K562 (cell line): Measurements from ENCODE around the gene CDYL. TPM values are rescaled to one million over a fixed set of nuclear protein-coding genes. Genes with fewer than 3 reads are reported as not detected.

Experiments used
- ATAC-seq: fragments of 200-7000 bp; cut with Tn5 transposase; 3 replicates; pipeline ENCODE4 v1.9.1; 2020; ENCODE audit warnings: moderate library complexity
- BruUV-seq: library from RNA; stranded (reverse); fragments of 400-500 nt; replicated peaks from 2 replicates; lab custom pipeline; 2021; lab: Mats Ljungman, UMichigan
- CTCF ChIA-PET: fragments of 300-600 bp; formaldehyde crosslinking; extraction: SDS; loops from one replicate; lab custom pipeline; 2021; ENCODE audit warnings: low intra/inter-chr PET ratio; lab: Yijun Ruan, JAX
- POLR2A ChIA-PET: fragments of 300-600, 350-650 bp; sonication (Branson Sonifier 250); formaldehyde crosslinking; extraction: SDS; loops from one replicate; lab custom pipeline; 2021; ENCODE audit warnings: antibody characterized with exemption, inconsistent platforms; lab: Yijun Ruan, JAX
- DNase-seq, 4 experiments: peaks; one replicate each; pipeline versions ENCODE4 v3.0.0 to v3.0.0-alpha.2; 2011 to 2018; ENCODE audit warnings: low spot score in 3 of 4, mixed read lengths in 3 of 4; ENCODE audit errors: extremely low read depth in 1 of 4
- FAIRE-seq: peaks from 2 replicates; lab custom pipeline; 2011; peaks lifted over from hg19 to GRCh38; lab: Jason Lieb, UNC
- H2AFZ ChIP-seq: 2 replicates; pipeline ENCODE4 v1.6.0; 2011; ENCODE audit warnings: low read depth, low read length, control low read depth, inconsistent platforms
- H3K27ac ChIP-seq: fragments of 200-600 bp; 3 replicates; pipeline ENCODE4 v1.8.0; 2011; ENCODE audit warnings: low read depth, mild to moderate bottlenecking, control low read depth, inconsistent platforms, low read length, moderate library complexity, mixed read lengths; ENCODE audit errors: extremely low read depth
- H3K27me3 ChIP-seq, 2 experiments: fragments of 300-600 bp in 1 of 2; 2 replicates in 1 of 2; 3 replicates in 1 of 2; pipeline versions ENCODE4 v1.6.0 to v1.8.0; 2011; ENCODE audit warnings: inconsistent platforms in 2 of 2, low read length in 2 of 2, mild to moderate bottlenecking in 1 of 2, mixed read lengths in 1 of 2, moderate library complexity in 1 of 2; ENCODE audit not compliant: control insufficient read depth in 2 of 2, insufficient read depth in 2 of 2
- H3K36me3 ChIP-seq: fragments of 300-600 bp; 3 replicates; pipeline ENCODE4 v1.8.0; 2011; ENCODE audit warnings: mild to moderate bottlenecking, low read length, inconsistent platforms; ENCODE audit not compliant: control insufficient read depth, insufficient read depth
- H3K4me1 ChIP-seq, 2 experiments: fragments of 200-600 bp in 1 of 2; replicated peaks in 1 of 2; 2 replicates in 1 of 2; 3 replicates in 1 of 2; pipeline versions ENCODE4 v1.5.1 to v1.8.0; 2011; ENCODE audit warnings: inconsistent platforms in 2 of 2, low read length in 2 of 2, mild to moderate bottlenecking in 1 of 2, mixed read lengths in 1 of 2, moderate library complexity in 1 of 2; ENCODE audit not compliant: control insufficient read depth in 2 of 2, insufficient read depth in 2 of 2
- H3K4me2 ChIP-seq: 2 replicates; pipeline ENCODE4 v1.6.1; 2011; ENCODE audit warnings: low read length, control low read depth, inconsistent platforms, mixed read lengths; ENCODE audit not compliant: insufficient read depth
- H3K4me3 ChIP-seq: fragments of 200-600 bp; sonication (generic), shearing (Covaris generic); 2 replicates; pipeline ENCODE4 v1.5.1; 2016; ENCODE audit warnings: control low read depth, inconsistent platforms
- H3K79me2 ChIP-seq: fragments of 200-600 bp; 3 replicates; pipeline ENCODE4 v1.8.0; 2011; ENCODE audit warnings: low read length, inconsistent platforms; ENCODE audit not compliant: control insufficient read depth, insufficient read depth
- H3K9ac ChIP-seq, 2 experiments: 2 replicates each; pipeline versions ENCODE4 v1.6.0 to v1.6.1; 2011; ENCODE audit warnings: low read depth in 2 of 2, low read length in 2 of 2, control low read depth in 1 of 2, inconsistent platforms in 1 of 2, mild to moderate bottlenecking in 1 of 2, mixed read lengths in 1 of 2; ENCODE audit not compliant: insufficient read depth in 1 of 2
- H3K9me1 ChIP-seq: one replicate; pipeline ENCODE4 v1.6.0; 2011; ENCODE audit warnings: inconsistent platforms, mild to moderate bottlenecking, low read length, moderate library complexity; ENCODE audit not compliant: control insufficient read depth, insufficient read depth
- H3K9me3 ChIP-seq: replicated peaks from 2 replicates; pipeline ENCODE4 v1.5.1; 2011; ENCODE audit warnings: low read depth, low read length, inconsistent platforms; ENCODE audit not compliant: control insufficient read depth, insufficient read depth
- H4K20me1 ChIP-seq: replicated peaks from 2 replicates; pipeline ENCODE4 v1.6.1; 2011; ENCODE audit warnings: low read length, inconsistent platforms, mixed read lengths; ENCODE audit not compliant: control insufficient read depth, insufficient read depth
- MED1 ChIP-seq: sonication (generic); formaldehyde crosslinking; IDR thresholded peaks from 2 replicates; pipeline ENCODE4 v1.8.1; 2023; ENCODE audit warnings: missing genetic modification reagents, borderline replicate concordance
- MTA3 ChIP-seq: fragments of 450-650 bp; formaldehyde crosslinking; IDR thresholded peaks from 2 replicates; pipeline ENCODE4 v1.6.1; 2017; ENCODE audit warnings: mild to moderate bottlenecking, borderline replicate concordance
- RNF2 ChIP-seq: sonication (generic); IDR thresholded peaks from 2 replicates; pipeline ENCODE4 v1.6.1; 2016
- SIN3B ChIP-seq: fragments of 450-650 bp; IDR thresholded peaks from 2 replicates; pipeline ENCODE4 v1.6.1; 2017; ENCODE audit warnings: low read depth, mild to moderate bottlenecking, moderate library complexity
- WGBS: fragments of 100-300 bp; shearing (Covaris generic); methylation state at CpG from one replicate; pipeline ENCODE4 v1.1.6; 2016; ENCODE audit warnings: low coverage, mixed read lengths; ENCODE audit not compliant: insufficient coverage; ENCODE audit errors: missing lambda C conversion rate; 5-methylcytosine and 5-hydroxymethylcytosine counted together
- in situ Hi-C: fragments of 300-500 bp; cut with MboI; formaldehyde crosslinking; loops from 4 replicates; pipeline ENCODE4 v1.15.0; 2018; ENCODE audit warnings: inconsistent platforms, mixed read lengths
- intact Hi-C: fragments of 100-400 bp; cut with micrococcal nuclease; formaldehyde crosslinking; loops from 2 replicates; pipeline ENCODE4 v1.14.2; 2022
- polyA plus RNA-seq, 8 experiments: library from polyadenylated mRNA; depleted of rRNA in 4 of 8; stranded (reverse) in 5 of 8; unstranded in 3 of 8; fragments of >200 nt; fragmentation: Nextera tagmentation in 2 of 8; fragmentation: Illumina TruSeq in 1 of 8; extraction: Ambion mirVana in 2 of 8; extraction: Trizol in 1 of 8; gene quantifications; 2 replicates each; pipeline versions ENCODE4 v1.2.1 to v1.2.3, GENCODE V29; 2011 to 2014; ENCODE audit warnings: inconsistent platforms in 1 of 8, missing spikeins in 1 of 8
- total RNA-seq, 7 experiments: library from RNA; depleted of rRNA in 6 of 7; stranded (reverse); fragments of >200 nt in 6 of 7; fragmentation: Illumina TruSeq in 2 of 7; extraction: Trizol in 2 of 7; gene quantifications; 2 replicates each; pipeline versions ENCODE4 v1.2.1 to v1.2.3, GENCODE V29; 2011 to 2021; ENCODE audit warnings: low replicate concordance in 1 of 7
- TF ChIP-seq, protein P1 (sequence below): fragments of 450-650 bp; IDR thresholded peaks from 2 replicates; pipeline ENCODE4 v1.6.1; 2016; ENCODE audit warnings: antibody characterized with exemption
- TF ChIP-seq, protein P2 (sequence below): fragments of 250-450 bp; sonication (Bioruptor Pico); IDR thresholded peaks from 2 replicates; pipeline ENCODE4 v1.4.0; 2020

Gene CDYL
- total and polyA plus RNA-seq, 9 of the 15 experiments (the other 6 are each of a cell fraction or from before 2014, with no cell fraction given): 8.1 to 45.8 (median 40.8) TPM

DNA sequence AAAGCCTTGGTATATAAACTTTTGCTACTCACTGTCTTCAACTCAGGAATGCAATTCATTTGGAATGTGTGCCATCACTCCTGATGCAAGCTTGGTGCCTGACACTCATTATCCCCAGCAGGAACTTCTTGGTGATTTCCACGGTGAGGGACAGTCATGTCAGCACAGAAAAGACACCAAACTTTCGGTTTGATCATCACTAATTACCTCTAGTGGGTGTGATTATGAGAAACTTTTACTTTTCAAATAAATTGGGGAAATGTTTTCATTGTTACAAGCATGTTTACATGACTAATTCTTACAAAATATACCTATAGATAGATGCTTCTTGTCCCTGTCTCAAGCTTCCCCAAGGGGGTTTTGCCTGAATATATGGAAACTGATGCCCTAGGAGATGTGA is 186.7 kb downstream of the CDYL start:
- Histone ChIP-seq H3K9ac (no peak overlapping the region), H2AFZ (no peak overlapping the region), H3K27me3 (peaks cover 17 to 33% of the 10 kb centered on the region in 2 experiments; a peak in 4 of 5 replicates), H3K4me1 (no peaks in the 10 kb centered on the region), H4K20me1 (no peaks in the 10 kb centered on the region), H3K4me3 (no peak overlapping the region), H3K9me1 (no peaks in the 10 kb centered on the region), H3K4me2 (no peak overlapping the region), H3K9me3 (no peaks in the 10 kb centered on the region), H3K79me2 (no peaks in the 10 kb centered on the region), H3K27ac (no peak overlapping the region), H3K36me3 (no peaks in the 10 kb centered on the region)
- no peak for TF ChIP-seq MTA3
- no peak for TF ChIP-seq SIN3B
- TF ChIP-seq, protein P1, sequence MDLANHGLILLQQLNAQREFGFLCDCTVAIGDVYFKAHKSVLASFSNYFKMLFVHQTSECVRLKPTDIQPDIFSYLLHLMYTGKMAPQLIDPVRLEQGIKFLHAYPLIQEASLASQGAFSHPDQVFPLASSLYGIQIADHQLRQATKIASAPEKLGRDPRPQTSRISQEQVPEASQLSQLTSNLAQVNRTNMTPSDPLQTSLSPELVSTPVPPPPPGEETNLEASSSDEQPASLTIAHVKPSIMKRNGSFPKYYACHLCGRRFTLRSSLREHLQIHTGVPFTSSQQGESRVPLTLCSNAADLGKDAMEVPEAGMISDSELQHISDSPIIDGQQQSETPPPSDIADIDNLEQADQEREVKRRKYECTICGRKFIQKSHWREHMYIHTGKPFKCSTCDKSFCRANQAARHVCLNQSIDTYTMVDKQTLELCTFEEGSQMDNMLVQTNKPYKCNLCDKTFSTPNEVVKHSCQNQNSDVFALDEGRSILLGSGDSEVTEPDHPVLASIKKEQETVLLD: no peak
- TF ChIP-seq MED1 (CRISPR knock-in tag): no peak
- TF ChIP-seq, protein P2, sequence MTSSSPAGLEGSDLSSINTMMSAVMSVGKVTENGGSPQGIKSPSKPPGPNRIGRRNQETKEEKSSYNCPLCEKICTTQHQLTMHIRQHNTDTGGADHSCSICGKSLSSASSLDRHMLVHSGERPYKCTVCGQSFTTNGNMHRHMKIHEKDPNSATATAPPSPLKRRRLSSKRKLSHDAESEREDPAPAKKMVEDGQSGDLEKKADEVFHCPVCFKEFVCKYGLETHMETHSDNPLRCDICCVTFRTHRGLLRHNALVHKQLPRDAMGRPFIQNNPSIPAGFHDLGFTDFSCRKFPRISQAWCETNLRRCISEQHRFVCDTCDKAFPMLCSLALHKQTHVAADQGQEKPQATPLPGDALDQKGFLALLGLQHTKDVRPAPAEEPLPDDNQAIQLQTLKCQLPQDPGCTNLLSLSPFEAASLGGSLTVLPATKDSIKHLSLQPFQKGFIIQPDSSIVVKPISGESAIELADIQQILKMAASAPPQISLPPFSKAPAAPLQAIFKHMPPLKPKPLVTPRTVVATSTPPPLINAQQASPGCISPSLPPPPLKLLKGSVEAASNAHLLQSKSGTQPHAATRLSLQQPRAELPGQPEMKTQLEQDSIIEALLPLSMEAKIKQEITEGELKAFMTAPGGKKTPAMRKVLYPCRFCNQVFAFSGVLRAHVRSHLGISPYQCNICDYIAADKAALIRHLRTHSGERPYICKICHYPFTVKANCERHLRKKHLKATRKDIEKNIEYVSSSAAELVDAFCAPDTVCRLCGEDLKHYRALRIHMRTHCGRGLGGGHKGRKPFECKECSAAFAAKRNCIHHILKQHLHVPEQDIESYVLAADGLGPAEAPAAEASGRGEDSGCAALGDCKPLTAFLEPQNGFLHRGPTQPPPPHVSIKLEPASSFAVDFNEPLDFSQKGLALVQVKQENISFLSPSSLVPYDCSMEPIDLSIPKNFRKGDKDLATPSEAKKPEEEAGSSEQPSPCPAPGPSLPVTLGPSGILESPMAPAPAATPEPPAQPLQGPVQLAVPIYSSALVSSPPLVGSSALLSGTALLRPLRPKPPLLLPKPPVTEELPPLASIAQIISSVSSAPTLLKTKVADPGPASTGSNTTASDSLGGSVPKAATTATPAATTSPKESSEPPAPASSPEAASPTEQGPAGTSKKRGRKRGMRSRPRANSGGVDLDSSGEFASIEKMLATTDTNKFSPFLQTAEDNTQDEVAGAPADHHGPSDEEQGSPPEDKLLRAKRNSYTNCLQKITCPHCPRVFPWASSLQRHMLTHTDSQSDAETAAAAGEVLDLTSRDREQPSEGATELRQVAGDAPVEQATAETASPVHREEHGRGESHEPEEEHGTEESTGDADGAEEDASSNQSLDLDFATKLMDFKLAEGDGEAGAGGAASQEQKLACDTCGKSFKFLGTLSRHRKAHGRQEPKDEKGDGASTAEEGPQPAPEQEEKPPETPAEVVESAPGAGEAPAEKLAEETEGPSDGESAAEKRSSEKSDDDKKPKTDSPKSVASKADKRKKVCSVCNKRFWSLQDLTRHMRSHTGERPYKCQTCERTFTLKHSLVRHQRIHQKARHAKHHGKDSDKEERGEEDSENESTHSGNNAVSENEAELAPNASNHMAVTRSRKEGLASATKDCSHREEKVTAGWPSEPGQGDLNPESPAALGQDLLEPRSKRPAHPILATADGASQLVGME (CRISPR knock-in tag): no peak
- TF ChIP-seq RNF2: no peak
- no TSS peak for BruUV-seq
- no peak for FAIRE-seq
- DNase-seq: no peak
- in situ Hi-C loops: no loop called here
- ChIA-PET POLR2A (interaction anchor here (1.5 kb wide), 1 partner anchor 9 kb away, joined by 5 read pairs; no protein-coding TSS in a partner anchor), CTCF (no interaction called here)
- intact Hi-C loops: no loop called here
- no peak for ATAC-seq
- WGBS: 15% methylated on average over 2 of the region's 2 CpGs
